Head of caudate nucleus (tissue), 42 donors: ENCODE results near the gene SMIM33.
"Not testable (repeated sequence)": the region's sequence is repeated elsewhere in the genome, so short reads cannot be mapped to it uniquely, and the experiment has no call there.

ENCODE experiments used
- DNase-seq, 42 donors: peaks; one replicate each; pipeline versions ENCODE4 v3.0.0 to v3.0.0-alpha.2; 2020 to 2021; ENCODE audit warnings: mixed read lengths in 7 of 42
- intact Hi-C: fragments of 100-400 bp; cut with DNase I; formaldehyde crosslinking; loops from one replicate; pipeline ENCODE4 v1.15.0; 2022

The SMIM33 gene

GRCh38 chr5:139475865-139476617, 5.2 kb downstream of the SMIM33 start:
- no peak for DNase-seq
- intact Hi-C loops = no loop called here

DNA sequence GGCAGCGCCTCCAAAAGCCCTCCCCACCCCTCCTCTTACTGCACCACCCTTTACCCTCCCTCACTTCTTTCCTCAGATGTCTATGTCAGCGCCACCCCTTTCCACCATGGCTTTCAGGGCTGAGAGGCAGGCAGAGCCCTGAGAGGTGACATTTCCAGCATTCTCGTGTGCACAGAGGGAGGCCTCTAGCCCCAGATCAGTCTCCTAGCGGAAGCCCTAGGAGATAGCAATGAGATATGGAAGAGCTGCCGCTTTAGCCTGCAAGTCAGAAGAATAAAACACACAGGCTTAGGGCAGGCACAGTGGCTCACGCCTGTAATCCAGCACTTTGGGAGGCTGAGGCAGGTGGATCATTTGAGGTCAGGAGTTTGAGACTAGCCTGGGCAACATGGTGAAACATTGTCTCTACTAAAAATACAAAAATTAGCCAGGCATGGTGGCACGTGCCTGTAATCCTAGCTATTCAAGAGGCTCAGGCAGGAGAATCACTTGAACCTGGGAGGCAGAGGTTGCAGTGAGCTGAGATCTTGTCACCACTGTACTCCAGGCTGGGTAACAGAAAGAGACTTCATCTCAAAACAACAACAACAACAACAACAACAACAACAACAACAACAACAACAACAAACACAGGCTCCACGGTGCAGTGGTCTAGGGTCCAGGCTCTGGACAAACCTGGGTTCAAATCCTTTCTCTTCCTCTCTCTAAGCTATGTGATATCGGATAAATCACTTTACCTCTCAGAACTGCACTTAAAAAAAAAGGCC, 8.0 kb downstream of the SMIM33 start:
- DNase-seq, intact Hi-C loops: not testable (repeated sequence)

DNA sequence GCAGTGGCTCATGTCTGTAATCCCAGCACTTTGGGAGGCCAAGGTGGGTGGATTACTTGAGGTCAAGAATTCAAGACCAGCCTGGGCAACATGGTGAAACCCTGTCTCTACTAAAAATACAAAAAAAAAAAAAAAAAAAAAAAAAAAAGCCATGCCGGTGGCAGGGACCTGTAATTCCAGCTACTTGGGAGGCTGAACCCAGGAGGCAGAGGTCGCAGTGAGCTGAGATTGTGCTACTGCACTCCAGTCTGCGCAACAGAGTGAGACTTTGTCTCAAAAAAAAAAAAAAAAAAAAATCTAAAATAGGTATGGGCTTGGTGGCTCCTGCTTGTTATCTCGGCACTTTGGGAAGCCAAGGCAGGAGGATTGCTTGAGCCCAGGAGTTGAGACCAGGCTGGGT, 8.9 kb downstream of the SMIM33 start:
- DNase-seq, intact Hi-C loops: not testable (repeated sequence)

GRCh38 chr5:139481122-139481533, 10.3 kb downstream of the SMIM33 start:
- intact Hi-C loops = no loop called here
- DNase-seq = no peak

DNA sequence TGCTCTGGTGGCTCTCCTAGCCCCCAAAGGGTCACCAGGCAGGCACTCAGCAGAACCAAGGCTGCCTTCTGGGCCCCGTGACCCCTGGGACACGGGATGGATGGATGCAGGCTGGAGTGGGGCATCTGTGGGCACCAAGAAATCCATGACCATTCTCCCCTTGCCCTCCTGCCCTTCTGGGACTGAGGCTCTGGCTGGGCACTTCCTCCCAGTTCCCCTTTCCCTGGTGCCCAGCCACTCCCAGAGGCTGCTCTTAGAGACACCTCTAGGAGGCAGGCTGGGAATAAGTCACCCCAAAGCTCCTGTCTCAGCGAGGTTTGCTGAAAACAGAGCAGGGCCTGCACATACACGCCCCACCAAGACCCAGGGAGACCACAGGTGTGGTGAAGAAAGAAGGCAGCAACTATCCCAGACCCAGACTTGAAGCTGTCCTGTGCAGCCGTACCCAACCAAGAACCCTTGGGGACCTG, 10.8 kb downstream of the SMIM33 start:
- intact Hi-C loops = no loop called here
- peak in 34 of 42 donors; percentile 15 to 83 (median 48) for DNase-seq

DNA sequence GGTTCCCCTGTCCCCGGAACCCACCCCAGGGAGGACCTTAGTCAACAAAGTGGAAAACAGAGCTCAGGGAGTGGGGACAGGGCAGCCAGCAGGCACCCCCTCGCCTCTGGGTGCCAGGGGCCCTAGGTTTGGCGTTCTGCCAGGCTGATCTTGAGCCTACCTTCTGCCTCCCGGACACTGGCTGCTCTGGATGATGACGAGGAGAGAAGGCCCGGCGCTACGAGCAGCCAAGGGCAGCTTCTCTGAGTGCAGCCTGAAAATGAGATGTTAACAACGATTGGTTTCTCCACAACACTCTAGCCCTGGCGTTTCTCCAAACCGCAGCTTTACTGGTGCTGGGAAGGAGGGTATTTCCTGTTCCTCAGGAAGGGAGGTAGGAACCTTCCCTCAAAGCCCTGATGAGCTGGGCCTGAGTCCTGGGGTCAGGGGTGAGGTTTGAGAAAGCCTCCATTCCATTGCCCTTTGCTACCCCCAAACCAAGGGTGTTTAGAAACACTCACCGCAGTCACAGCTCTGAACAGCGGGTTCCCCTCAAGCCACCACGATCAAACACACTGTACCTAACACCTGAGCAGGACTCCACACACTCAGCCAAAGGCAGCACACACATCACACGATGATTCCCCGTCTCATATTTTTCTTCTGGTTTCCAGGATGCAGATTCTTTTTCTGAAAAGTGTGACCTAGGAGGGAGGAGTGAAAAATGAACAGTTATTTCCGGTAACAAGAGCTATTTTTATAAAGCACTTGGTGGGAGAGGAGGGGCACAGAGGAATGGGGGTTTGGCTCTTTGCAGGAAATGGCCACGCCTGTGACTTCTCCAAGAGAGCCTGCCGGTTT, 11.5 kb downstream of the SMIM33 start, which contains the start of gene STING1:
TSS of gene STING1 (minus strand) at position 709 of the 840 bp plus-strand sequence. CDS start 1,054 bp downstream, outside the sequence.
- peak in 41 of 42 donors; percentile 18 to 70 (median 47) for DNase-seq
- intact Hi-C loops = no loop called here

DNA sequence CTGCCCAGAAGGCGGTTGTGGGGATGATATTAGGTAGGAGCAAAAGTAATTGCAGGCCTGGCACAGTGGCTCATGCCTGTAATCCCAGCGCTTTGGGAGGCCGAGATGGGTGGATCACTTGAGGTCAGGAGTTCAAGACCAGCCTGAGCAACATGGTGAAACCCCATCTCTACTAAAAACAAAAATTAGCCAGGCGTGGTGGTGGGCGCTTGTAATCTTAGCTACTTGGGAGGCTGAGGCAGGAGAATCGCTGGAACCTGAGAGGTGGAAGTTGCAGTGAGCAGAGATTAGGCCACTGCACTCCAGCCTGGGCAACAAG, 12.0 kb downstream of the SMIM33 start:
- peak in 1 of 42 donors; percentile 12 for DNase-seq
- intact Hi-C loops = not testable (repeated sequence)

DNA sequence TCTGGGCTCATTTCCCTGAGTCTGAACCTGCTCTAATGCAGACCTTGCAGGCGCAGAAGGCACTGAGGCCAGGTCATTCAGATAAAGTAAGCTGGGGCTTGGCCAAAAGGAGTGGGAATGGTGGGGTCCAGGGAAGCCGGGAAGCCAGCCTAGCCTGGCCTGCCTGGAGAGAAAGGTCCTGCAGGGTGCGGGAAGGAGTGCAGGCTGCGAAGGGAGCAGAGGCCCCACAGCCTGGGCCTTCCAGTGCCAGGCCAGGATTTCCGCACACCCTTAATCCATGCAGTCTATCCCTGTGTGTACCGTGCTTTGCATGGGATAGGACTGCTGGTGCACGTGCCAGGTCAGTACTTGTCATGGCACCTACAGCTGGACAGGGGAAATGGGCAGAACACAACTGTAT, 15.4 kb downstream of the SMIM33 start:
- intact Hi-C loops = no loop called here
- no peak for DNase-seq

- DNase-seq = peak in 34 of 42 donors; percentile 14 to 66 (median 44)
- intact Hi-C loops = no loop called here
These were observed 17.5 kb downstream of the SMIM33 start for GRCh38 chr5:139488260-139488659.

DNA sequence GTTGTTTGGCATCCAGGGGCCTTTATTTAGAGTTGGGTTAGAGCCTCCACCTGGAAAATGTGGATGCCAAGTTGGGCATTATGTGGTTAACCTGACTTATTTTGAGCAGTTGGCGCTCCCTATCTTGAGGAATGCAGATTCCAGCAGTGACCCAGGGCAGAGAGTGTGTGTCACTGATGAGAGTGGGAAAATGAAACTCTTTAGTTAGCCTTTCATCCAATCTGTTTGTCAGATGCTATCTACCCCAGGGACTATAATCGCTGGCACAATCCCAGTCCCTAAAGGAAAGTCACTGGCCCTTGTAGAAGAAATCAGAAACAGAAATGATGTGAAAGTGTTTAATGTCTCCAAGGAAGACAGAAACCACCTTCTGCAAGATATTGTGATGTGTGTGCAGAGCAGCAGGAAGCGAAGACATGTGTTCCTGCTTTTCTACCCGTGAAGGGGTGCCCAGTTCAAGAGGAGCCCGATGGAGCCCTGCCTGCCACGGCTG, 21.9 kb downstream of the SMIM33 start:
- no peak for DNase-seq
- intact Hi-C loops = no loop called here

GRCh38 chr5:139494256-139494655, 23.5 kb downstream of the SMIM33 start:
- intact Hi-C loops = no loop called here
- DNase-seq = no peak

DNA sequence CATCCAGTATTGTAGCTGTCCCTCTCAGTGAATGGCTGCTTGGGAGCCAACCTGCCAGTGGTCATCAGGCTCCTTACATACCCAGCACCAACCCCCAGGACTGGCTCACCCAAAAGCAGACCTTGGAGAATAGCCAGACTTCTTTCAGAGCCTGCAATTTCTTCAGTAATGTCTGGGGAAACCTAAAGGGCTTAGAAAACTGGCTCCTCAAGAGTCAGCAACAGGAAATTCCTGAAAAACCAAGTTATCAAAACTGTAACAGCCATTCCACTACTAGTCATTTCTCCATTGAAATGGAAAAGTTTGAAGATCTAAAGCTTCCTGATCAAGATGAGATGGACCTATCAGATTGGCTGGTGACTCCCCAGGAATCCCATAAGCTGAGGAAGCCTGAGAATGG, 24.0 kb downstream of the SMIM33 start:
- no peak for DNase-seq
- intact Hi-C loops = no loop called here

DNA sequence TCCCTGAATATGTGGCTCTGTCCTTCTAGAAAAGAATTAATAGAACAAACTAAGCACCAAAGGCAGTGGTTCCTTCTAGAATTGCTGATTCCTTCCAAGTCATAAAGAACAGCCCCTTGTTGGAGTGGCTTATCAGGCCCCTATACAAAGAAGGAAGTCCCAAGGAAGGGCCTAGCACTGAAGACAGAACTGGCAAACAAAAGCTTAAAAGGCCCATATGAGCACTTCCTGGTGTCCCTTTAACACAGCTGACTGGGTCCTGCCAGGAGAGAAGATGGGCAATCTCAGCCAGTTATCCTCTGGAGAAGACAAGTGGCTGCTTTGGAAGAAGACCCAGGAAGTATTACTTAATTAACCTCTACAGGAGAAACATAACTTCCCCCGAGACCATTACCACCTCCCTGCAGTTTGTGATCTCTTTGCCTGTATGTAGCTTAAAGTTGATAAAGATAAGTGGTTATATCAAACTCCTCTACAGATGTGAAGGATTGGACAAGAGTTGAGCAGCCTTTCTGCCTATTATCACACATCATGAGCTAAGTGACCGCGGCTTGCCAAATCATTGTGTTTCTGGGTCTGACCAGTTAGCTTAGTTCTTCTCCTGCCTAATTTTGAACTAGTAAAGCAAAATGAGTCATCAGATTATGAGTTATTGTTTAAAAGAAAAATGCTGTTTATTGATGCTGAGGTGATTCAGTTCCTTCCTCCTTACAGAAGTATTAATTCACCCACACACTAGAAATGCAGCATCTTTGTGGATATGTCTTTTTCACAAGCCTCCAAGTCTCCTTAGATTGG, 25.0 kb downstream of the SMIM33 start:
- DNase-seq = no peak
- intact Hi-C loops = no loop called here

GRCh38 chr5:139501381-139501780, 30.6 kb downstream of the SMIM33 start:
- DNase-seq = no peak
- intact Hi-C loops = no loop called here

- DNase-seq, intact Hi-C loops: not testable (repeated sequence)
These were observed 32.4 kb downstream of the SMIM33 start for GRCh38 chr5:139503036-139503817.

DNA sequence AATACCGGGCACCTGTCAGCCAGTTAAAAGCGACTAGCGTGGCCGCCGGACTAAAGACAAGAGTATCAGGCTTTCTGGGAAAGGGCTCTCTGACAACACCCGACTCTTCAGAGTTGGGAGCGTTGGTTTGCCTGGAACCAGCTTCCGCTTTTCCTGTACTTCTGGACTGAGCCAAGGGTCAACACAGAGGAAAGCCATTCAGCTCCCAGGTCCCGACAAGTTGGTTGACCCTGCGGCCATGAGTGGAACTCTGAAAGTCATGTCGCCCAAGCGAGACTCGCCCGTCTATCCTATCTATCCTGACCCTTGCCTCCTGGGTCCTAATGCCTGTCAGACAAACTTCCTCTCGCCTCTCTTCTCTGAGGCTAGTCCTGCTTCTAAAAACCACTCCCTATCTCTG, 33.1 kb downstream of the SMIM33 start:
- DNase-seq = peak in 2 of 42 donors; percentile 31 to 44
- intact Hi-C loops = not testable (repeated sequence)

- intact Hi-C loops, DNase-seq: not testable (repeated sequence)
These were observed 33.9 kb downstream of the SMIM33 start for GRCh38 chr5:139504722-139505121.
